ENCODE data around the gene GGACT. TPM values are rescaled to one million over a fixed set of nuclear protein-coding genes. Genes with fewer than 3 reads are reported as not detected.

Gene GGACT
- polyA plus RNA-seq, 1 donor from 2014 or later: 1.7 TPM

DNA sequence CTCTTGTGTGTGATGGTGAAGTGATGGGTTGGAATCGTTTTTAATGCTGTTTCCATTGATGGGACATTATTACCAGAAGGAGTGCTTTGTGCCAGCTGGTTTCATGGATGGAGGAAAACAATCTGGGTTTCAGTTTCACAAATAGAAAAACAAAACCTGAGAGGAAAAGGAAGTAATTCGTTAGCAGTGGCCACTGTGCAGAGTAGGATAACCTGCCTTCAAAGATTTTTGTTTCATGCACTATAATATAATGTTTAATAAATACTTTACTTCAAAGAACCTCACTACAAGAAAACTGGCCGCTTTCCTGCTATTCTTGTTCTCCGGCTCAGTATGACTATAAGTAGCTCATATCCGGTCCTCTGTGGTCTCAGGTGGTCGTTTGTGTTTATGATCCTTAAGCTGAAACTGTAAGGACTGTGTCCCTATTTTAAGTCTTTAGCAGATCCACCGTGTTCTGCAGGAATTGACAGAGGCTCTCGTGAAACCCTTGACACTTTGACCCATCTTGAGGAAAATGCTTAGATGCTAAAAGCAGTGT is 104.7 kb downstream of the GGACT start:
- Histone ChIP-seq H3K36me3 (ENCODE audit: insufficient read depth, low read length) (no peaks in the 10 kb centered on the region), H3K9ac (ENCODE audit: low read length) (no peak overlapping the region), H2AFZ (ENCODE audit: low read depth, low read length) (no peak overlapping the region), H3K27ac (ENCODE audit: low read length) (no peak overlapping the region), H3K79me2 (replicated peaks; ENCODE audit: insufficient read depth, low read length) (no peaks in the 10 kb centered on the region), H3K27me3 (ENCODE audit: insufficient read depth, low read depth, low read length) (no peaks in the 10 kb centered on the region), H3F3A (ENCODE audit: insufficient read depth, low read length, poor library complexity, severe bottlenecking) (no peaks in the 10 kb centered on the region), H3K4me2 (ENCODE audit: low read length) (no peak overlapping the region), H3K9me2 (ENCODE audit: insufficient read depth, low read length) (no peaks in the 10 kb centered on the region), H3K9me3 (ENCODE audit: low read length) (no peaks in the 10 kb centered on the region), H3K4me3 (ENCODE audit: low read length) (no peak overlapping the region), H4K20me1 (ENCODE audit: insufficient read depth) (no peaks in the 10 kb centered on the region)
- TF ChIP-seq EZH2 (IDR thresholded peaks at IDR 0.05; ENCODE audit: borderline replicate concordance, insufficient read depth, low read length, poor library complexity, severe bottlenecking) (no peak), POLR2AphosphoS5 (IDR thresholded peaks at IDR 0.05) (no peak)

- Histone ChIP-seq H3K9me3 (ENCODE audit: low read length) (no peaks in the 10 kb centered on the region), H3K27ac (ENCODE audit: low read length) (no peak overlapping the region), H3K79me2 (replicated peaks; ENCODE audit: insufficient read depth, low read length) (no peaks in the 10 kb centered on the region), H3K36me3 (ENCODE audit: insufficient read depth, low read length) (no peaks in the 10 kb centered on the region), H4K20me1 (ENCODE audit: insufficient read depth) (no peaks in the 10 kb centered on the region), H3K27me3 (ENCODE audit: insufficient read depth, low read depth, low read length) (no peaks in the 10 kb centered on the region), H3K9me2 (ENCODE audit: insufficient read depth, low read length) (no peaks in the 10 kb centered on the region), H3K4me3 (ENCODE audit: low read length) (no peak overlapping the region), H3F3A (ENCODE audit: insufficient read depth, low read length, poor library complexity, severe bottlenecking) (no peaks in the 10 kb centered on the region), H2AFZ (ENCODE audit: low read depth, low read length) (no peak overlapping the region), H3K4me2 (ENCODE audit: low read length) (no peak overlapping the region), H3K9ac (ENCODE audit: low read length) (no peak overlapping the region)
- TF ChIP-seq POLR2AphosphoS5 (IDR thresholded peaks at IDR 0.05) (no peak), SMC3 (conservative IDR thresholded peaks at IDR 0.05; ENCODE audit: poor library complexity) (no peak), EZH2 (IDR thresholded peaks at IDR 0.05; ENCODE audit: borderline replicate concordance, insufficient read depth, low read length, poor library complexity, severe bottlenecking) (no peak), MXI1 (conservative IDR thresholded peaks at IDR 0.05; ENCODE audit: poor library complexity, severe bottlenecking) (no peak), CTCF (IDR thresholded peaks at IDR 0.05; ENCODE audit: poor library complexity, severe bottlenecking) (no peak), TAF1 (IDR thresholded peaks at IDR 0.05; ENCODE audit: low read depth) (no peak), RAD21 (conservative IDR thresholded peaks at IDR 0.05) (no peak), EP300 (conservative IDR thresholded peaks at IDR 0.05; ENCODE audit: poor library complexity, severe bottlenecking) (no peak)
- TF ChIP-seq, protein P1, sequence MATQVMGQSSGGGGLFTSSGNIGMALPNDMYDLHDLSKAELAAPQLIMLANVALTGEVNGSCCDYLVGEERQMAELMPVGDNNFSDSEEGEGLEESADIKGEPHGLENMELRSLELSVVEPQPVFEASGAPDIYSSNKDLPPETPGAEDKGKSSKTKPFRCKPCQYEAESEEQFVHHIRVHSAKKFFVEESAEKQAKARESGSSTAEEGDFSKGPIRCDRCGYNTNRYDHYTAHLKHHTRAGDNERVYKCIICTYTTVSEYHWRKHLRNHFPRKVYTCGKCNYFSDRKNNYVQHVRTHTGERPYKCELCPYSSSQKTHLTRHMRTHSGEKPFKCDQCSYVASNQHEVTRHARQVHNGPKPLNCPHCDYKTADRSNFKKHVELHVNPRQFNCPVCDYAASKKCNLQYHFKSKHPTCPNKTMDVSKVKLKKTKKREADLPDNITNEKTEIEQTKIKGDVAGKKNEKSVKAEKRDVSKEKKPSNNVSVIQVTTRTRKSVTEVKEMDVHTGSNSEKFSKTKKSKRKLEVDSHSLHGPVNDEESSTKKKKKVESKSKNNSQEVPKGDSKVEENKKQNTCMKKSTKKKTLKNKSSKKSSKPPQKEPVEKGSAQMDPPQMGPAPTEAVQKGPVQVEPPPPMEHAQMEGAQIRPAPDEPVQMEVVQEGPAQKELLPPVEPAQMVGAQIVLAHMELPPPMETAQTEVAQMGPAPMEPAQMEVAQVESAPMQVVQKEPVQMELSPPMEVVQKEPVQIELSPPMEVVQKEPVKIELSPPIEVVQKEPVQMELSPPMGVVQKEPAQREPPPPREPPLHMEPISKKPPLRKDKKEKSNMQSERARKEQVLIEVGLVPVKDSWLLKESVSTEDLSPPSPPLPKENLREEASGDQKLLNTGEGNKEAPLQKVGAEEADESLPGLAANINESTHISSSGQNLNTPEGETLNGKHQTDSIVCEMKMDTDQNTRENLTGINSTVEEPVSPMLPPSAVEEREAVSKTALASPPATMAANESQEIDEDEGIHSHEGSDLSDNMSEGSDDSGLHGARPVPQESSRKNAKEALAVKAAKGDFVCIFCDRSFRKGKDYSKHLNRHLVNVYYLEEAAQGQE (IDR thresholded peaks at IDR 0.05; ENCODE audit: borderline replicate concordance): no peak
These were observed 105.5 kb downstream of the GGACT start for GRCh38 chr13:100483139-100483538.

Measured in neural cell (in vitro differentiated cells).